SJCRH30 (cell line): Measurements from ENCODE around the gene CNIH1. TPM values are rescaled to one million over a fixed set of nuclear protein-coding genes. Genes with fewer than 3 reads are reported as not detected.
"Not testable (repeated sequence)": the region's sequence is repeated elsewhere in the genome, so short reads cannot be mapped to it uniquely, and the experiment has no call there.

Experiments
- DNase-seq, 2 experiments: peaks; one replicate each; pipeline ENCODE4 v3.0.0-alpha.2; 2015 to 2020
- H3K27ac ChIP-seq: fragments of 250-450 bp; sonication (Bioruptor Pico); 2 replicates; pipeline ENCODE4 v1.5.1; 2020; ENCODE audit warnings: mild to moderate bottlenecking, moderate library complexity
- H3K27me3 ChIP-seq: fragments of 250-450 bp; sonication (Bioruptor Pico); 2 replicates; pipeline ENCODE4 v1.5.1; 2020; ENCODE audit warnings: mild to moderate bottlenecking, moderate library complexity
- H3K36me3 ChIP-seq: fragments of 250-450 bp; sonication (Bioruptor Pico); 2 replicates; pipeline ENCODE4 v1.5.1; 2020; ENCODE audit warnings: mild to moderate bottlenecking, moderate library complexity
- H3K4me1 ChIP-seq: fragments of 250-450 bp; sonication (Bioruptor Pico); 2 replicates; pipeline ENCODE4 v1.5.1; 2020; ENCODE audit warnings: mild to moderate bottlenecking, moderate library complexity
- H3K4me3 ChIP-seq: fragments of 250-450 bp; sonication (Bioruptor Pico); 2 replicates; pipeline ENCODE4 v1.5.1; 2020; ENCODE audit warnings: mild to moderate bottlenecking, moderate library complexity
- H3K9me3 ChIP-seq: fragments of 250-450 bp; sonication (Bioruptor Pico); replicated peaks from 2 replicates; pipeline ENCODE4 v1.5.1; 2020; ENCODE audit warnings: mild to moderate bottlenecking, moderate library complexity
- total RNA-seq: library from RNA; depleted of rRNA; stranded (reverse); fragments of >200 nt; shearing (Covaris generic); gene quantifications from 2 replicates; pipeline ENCODE4 v1.2.3, GENCODE V29; 2014

The CNIH1 gene
- total RNA-seq, 1 experiment from 2014 or later: 179 TPM

- DNase-seq: no peak
- no peaks in the 10 kb centered on the region for H3K4me1 ChIP-seq
- H3K36me3 ChIP-seq: peaks cover 26% of the 10 kb centered on the region
- no peak overlapping the region for H3K4me3 ChIP-seq
- no peaks in the 10 kb centered on the region for H3K27me3 ChIP-seq
- no peak overlapping the region for H3K27ac ChIP-seq
- no peaks in the 10 kb centered on the region for H3K9me3 ChIP-seq
These were observed 34.7 kb upstream of the CNIH1 start for GRCh38 chr14:54475911-54476310.

GRCh38 chr14:54475187-54475899 lies 34.2 kb upstream of the CNIH1 start:
- Histone ChIP-seq H3K4me1 (no peaks in the 10 kb centered on the region), H3K9me3 (no peaks in the 10 kb centered on the region), H3K27ac (no peak overlapping the region), H3K4me3 (no peak overlapping the region), H3K27me3 (no peaks in the 10 kb centered on the region), H3K36me3 (peaks cover 22% of the 10 kb centered on the region)
- no peak for DNase-seq

DNA sequence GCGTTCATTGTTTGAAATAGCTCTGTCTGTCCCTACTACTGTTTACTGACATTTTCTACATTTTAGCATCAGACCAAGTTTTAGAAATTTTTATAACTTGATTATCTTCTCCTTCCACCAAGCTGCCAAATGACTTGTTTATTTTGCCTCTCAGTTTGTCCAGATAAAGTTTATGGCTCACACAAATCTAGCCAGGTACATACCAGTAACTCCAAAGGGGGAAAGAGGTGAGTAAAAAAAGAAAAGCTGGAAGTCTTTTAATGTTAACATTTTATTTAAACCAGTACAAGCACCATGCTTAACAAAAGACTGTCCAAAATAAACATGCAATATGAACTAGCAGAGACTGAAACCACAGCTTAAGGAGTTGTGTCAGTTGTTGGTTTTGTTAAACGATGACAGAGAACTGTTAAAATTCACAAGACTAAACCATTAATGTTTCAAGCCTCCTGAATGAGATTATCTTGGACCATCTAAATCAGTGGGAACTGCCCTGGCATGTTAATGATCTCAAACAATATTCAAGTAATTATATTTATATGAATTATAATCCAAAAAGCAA lies 33.1 kb upstream of the CNIH1 start:
- H3K36me3 ChIP-seq: peaks cover 14% of the 10 kb centered on the region

DNA sequence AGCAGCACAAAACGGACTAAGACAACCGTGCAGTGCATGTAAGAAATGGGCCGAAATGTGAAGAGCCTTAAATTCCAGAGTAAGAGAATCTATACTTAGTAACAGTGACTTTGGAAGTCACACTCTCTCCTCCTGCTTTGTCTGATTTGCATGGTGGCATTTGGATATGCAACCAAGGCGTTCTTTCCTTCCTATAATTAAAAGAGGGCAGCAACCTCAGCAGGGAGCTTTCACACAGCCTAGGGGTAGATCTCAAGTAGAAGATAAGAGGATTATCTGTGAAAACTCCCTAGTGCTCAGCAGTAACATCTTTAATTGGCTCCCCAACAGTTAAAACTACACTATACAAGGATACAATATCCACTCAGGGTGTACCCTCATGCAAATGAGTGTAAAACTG lies 31.1 kb upstream of the CNIH1 start:
- DNase-seq: no peak
- Histone ChIP-seq H3K4me3 (no peak overlapping the region), H3K4me1 (no peaks in the 10 kb centered on the region), H3K27me3 (no peaks in the 10 kb centered on the region), H3K9me3 (no peaks in the 10 kb centered on the region; the same call in 1 of the 2 replicates), H3K27ac (no peak overlapping the region), H3K36me3 (peaks cover 5% of the 10 kb centered on the region)

More for the DNA sequence above, 33.1 kb upstream of the CNIH1 start:
- H3K27me3 ChIP-seq: no peaks in the 10 kb centered on the region
- no peaks in the 10 kb centered on the region for H3K4me1 ChIP-seq
- H3K9me3 ChIP-seq: no peaks in the 10 kb centered on the region
- no peak overlapping the region for H3K4me3 ChIP-seq
- H3K27ac ChIP-seq: no peak overlapping the region
- DNase-seq: no peak

GRCh38 chr14:54471641-54472040 lies 30.5 kb upstream of the CNIH1 start:
- DNase-seq: no peak
- no peak overlapping the region for H3K4me3 ChIP-seq
- H3K4me1 ChIP-seq: no peaks in the 10 kb centered on the region
- H3K27ac ChIP-seq: no peak overlapping the region
- no peaks in the 10 kb centered on the region; the same call in 1 of the 2 replicates for H3K36me3 ChIP-seq
- H3K9me3 ChIP-seq: no peaks in the 10 kb centered on the region; the same call in 1 of the 2 replicates
- H3K27me3 ChIP-seq: no peaks in the 10 kb centered on the region

DNA sequence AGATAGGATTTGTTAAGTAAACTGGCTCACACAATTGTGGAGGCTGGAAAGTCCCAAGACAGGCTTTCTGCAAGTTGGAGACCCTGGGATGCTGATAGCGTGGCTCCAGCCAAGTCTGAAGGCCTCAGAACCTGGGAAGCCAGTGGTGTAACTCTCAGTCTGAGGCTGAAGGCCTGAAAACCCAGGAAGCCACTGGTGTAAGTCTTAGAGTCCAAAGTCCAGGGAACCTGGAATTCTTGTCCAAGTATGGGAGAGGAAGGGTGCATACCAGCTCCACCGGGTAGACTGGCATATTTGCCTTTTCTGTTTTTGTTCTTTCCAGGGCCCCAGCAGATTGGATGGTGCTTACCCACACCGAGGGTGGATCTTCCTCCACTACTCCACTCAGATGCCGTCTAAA lies 29.5 kb upstream of the CNIH1 start:
- H3K4me1 ChIP-seq: no peaks in the 10 kb centered on the region
- no peaks in the 10 kb centered on the region; the same call in 1 of the 2 replicates for H3K9me3 ChIP-seq
- H3K4me3 ChIP-seq: no peak overlapping the region
- no peak for DNase-seq
- H3K36me3 ChIP-seq: no peaks in the 10 kb centered on the region
- no peaks in the 10 kb centered on the region for H3K27me3 ChIP-seq
- no peak overlapping the region for H3K27ac ChIP-seq

- no peak overlapping the region for H3K4me3 ChIP-seq
- DNase-seq: no peak
- H3K36me3 ChIP-seq: no peaks in the 10 kb centered on the region
- no peaks in the 10 kb centered on the region; the same call in 1 of the 2 replicates for H3K9me3 ChIP-seq
- no peaks in the 10 kb centered on the region for H3K27me3 ChIP-seq
- no peak overlapping the region for H3K27ac ChIP-seq
- H3K4me1 ChIP-seq: no peaks in the 10 kb centered on the region
These were observed 26.1 kb upstream of the CNIH1 start for GRCh38 chr14:54467280-54467679.

- DNase-seq: no peak
- Histone ChIP-seq H3K27me3 (no peaks in the 10 kb centered on the region), H3K36me3 (no peaks in the 10 kb centered on the region), H3K27ac (no peak overlapping the region), H3K9me3 (no peaks in the 10 kb centered on the region; the same call in 1 of the 2 replicates), H3K4me3 (no peak overlapping the region), H3K4me1 (no peaks in the 10 kb centered on the region)
These were observed 24.5 kb upstream of the CNIH1 start for GRCh38 chr14:54465654-54466053.

DNA sequence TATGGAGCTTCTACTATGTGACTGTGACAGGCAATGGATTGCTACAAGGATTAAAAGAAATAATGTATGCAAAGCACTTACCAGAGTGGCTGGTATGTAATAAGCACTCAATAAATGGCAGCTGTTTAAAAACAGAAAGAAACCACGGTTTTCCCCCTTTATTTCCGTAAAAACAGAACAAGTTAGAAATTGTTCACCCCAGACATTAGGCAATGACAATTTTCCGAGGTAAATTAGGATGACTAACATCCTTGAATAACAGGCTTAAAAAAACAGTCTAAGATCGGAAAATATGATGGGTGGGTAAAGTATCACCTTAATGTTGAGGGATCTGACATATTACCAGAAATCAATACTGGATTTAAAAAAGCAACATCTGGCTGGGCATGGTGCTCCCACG lies 20.9 kb upstream of the CNIH1 start:
- no peaks in the 10 kb centered on the region for H3K4me1 ChIP-seq
- H3K27ac ChIP-seq: no peak overlapping the region
- no peak overlapping the region for H3K4me3 ChIP-seq
- H3K9me3 ChIP-seq: no peaks in the 10 kb centered on the region
- no peak for DNase-seq
- H3K27me3 ChIP-seq: no peaks in the 10 kb centered on the region
- H3K36me3 ChIP-seq: no peaks in the 10 kb centered on the region

GRCh38 chr14:54459106-54459505 lies 17.9 kb upstream of the CNIH1 start:
- Histone ChIP-seq H3K9me3 (no peaks in the 10 kb centered on the region), H3K36me3 (no peaks in the 10 kb centered on the region), H3K27me3 (no peaks in the 10 kb centered on the region), H3K4me1 (no peaks in the 10 kb centered on the region), H3K27ac (no peak overlapping the region), H3K4me3 (no peak overlapping the region)
- no peak for DNase-seq

GRCh38 chr14:54458536-54458935 lies 17.4 kb upstream of the CNIH1 start:
- not testable (repeated sequence) for H3K27ac ChIP-seq, H3K4me3 ChIP-seq, DNase-seq, H3K9me3 ChIP-seq, H3K4me1 ChIP-seq, H3K27me3 ChIP-seq, H3K36me3 ChIP-seq

- Histone ChIP-seq H3K36me3 (no peaks in the 10 kb centered on the region), H3K4me1 (no peaks in the 10 kb centered on the region), H3K4me3 (no peak overlapping the region), H3K9me3 (no peaks in the 10 kb centered on the region), H3K27ac (no peak overlapping the region), H3K27me3 (no peaks in the 10 kb centered on the region)
- DNase-seq: no peak
These were observed 16.4 kb upstream of the CNIH1 start for GRCh38 chr14:54457609-54457996.

DNA sequence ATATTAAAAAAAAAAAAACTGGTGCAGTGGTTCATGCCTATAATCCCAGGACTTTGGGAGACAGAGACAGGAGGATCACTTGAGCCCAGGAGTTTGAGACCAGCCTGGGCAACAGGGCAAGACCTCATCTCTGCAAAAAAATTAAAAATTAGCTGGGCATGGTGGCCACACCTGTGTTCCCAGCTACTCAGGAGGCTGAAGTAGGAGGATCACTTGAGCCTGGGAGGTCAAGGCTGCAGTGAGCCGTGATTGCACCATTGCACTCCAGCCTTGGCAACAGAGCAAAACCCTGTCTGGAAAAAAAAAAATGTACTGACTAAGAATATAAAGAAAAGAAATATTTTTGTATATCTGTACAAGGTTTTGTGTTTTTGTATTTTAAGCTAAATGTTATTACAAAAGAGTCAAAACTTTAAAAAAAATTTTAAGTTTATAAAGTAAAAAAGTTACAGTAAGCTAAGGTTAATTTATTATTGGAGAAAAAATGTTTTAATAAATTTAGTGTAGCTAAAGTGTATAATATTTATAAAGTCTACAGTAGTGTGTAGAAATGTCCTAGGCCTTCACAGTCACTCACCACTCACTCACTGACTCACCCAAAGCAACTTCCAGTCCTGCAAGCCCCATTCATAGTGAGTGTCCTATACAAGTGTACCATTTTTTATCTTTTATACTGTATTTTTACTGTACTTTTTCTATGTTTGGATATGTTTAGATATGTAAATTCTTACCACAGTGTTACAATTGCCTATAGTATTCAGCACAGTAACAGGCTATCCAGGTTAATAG lies 15.8 kb upstream of the CNIH1 start:
- DNase-seq, H3K27me3 ChIP-seq, H3K36me3 ChIP-seq, H3K27ac ChIP-seq, H3K4me3 ChIP-seq, H3K9me3 ChIP-seq, H3K4me1 ChIP-seq: not testable (repeated sequence)

GRCh38 chr14:54455363-54455762 lies 14.2 kb upstream of the CNIH1 start:
- no peaks in the 10 kb centered on the region for H3K9me3 ChIP-seq
- no peaks in the 10 kb centered on the region for H3K27me3 ChIP-seq
- no peak overlapping the region for H3K27ac ChIP-seq
- no peaks in the 10 kb centered on the region for H3K36me3 ChIP-seq
- H3K4me3 ChIP-seq: no peak overlapping the region
- no peak for DNase-seq
- 0 out of 2 replicates have a peak, but pooled peaks cover 3% of the 10 kb centered on the region for H3K4me1 ChIP-seq

DNA sequence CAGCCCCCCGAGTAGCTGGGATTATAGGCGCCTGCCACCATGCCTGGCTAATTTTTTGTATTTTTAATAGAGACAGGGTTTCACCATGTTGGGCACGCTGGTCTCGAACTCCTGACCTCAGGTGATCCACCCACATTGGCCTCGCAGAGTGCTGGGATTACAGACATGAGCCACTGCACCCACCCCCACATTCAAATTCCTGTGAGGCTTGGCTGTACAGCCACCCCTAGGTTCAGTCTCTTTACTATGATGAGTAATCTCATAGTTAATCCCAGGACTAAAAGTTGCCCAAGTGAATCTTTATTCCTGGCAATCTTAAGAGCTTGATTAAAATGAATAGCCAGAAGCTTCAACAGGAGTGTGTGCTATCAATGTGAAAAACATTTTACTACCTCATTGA lies 12.8 kb upstream of the CNIH1 start:
- H3K36me3 ChIP-seq, H3K27me3 ChIP-seq, H3K9me3 ChIP-seq, H3K4me1 ChIP-seq, H3K27ac ChIP-seq, DNase-seq, H3K4me3 ChIP-seq: not testable (repeated sequence)
